A673 (cell line): ENCODE results near the gene CYP2J2. TPM values are rescaled to one million over a fixed set of nuclear protein-coding genes. Genes with fewer than 3 reads are reported as not detected.
A peak's percentile ranks its signal among the peaks of the same experiment; 100 is the strongest.
"Not testable (repeated sequence)": the region's sequence is repeated elsewhere in the genome, so short reads cannot be mapped to it uniquely, and the experiment has no call there.

ENCODE experiments used
- BruUV-seq: library from RNA; stranded (reverse); fragments of 400-500 nt; replicated peaks from 2 replicates; lab custom pipeline; 2021; lab: Mats Ljungman, UMichigan
- CTCF ChIA-PET: fragments of 300-600 bp; sonication (Branson Sonifier 250); formaldehyde crosslinking; loops from one replicate; lab custom pipeline; 2022; ENCODE audit warnings: antibody characterized with exemption; lab: Charles Lee
- POLR2A ChIA-PET: fragments of 300-600 bp; sonication (Branson Sonifier 250); formaldehyde crosslinking; loops from one replicate; lab custom pipeline; 2022; ENCODE audit warnings: antibody characterized with exemption; ENCODE audit not compliant: low non-redundant PET; lab: Charles Lee
- DNase-seq: peaks from one replicate; pipeline ENCODE4 v3.0.0-alpha.2; 2015; ENCODE audit warnings: low spot score
- H3K27ac ChIP-seq: fragments of 200-600 bp; sonication (generic); 2 replicates; pipeline ENCODE4 v1.5.1; 2016; ENCODE audit warnings: mixed run types, low read depth, mild to moderate bottlenecking, mixed read lengths, antibody characterized with exemption, low read length; ENCODE audit not compliant: poor library complexity, severe bottlenecking
- H3K27me3 ChIP-seq: fragments of 200-600 bp; sonication (generic); replicated peaks from 2 replicates; pipeline ENCODE4 v1.6.1; 2017; ENCODE audit warnings: mixed run types, low read depth, mild to moderate bottlenecking, mixed read lengths, antibody characterized with exemption, low read length; ENCODE audit not compliant: insufficient read depth, poor library complexity
- H3K36me3 ChIP-seq: fragments of 200-600 bp; sonication (generic); 2 replicates; pipeline ENCODE4 v1.6.1; 2016; ENCODE audit warnings: mixed run types, mild to moderate bottlenecking, mixed read lengths, antibody characterized with exemption, low read length; ENCODE audit not compliant: insufficient read depth, poor library complexity, severe bottlenecking
- H3K4me1 ChIP-seq: fragments of 200-600 bp; sonication (generic); 2 replicates; pipeline ENCODE4 v1.6.1; 2017; ENCODE audit warnings: mixed run types, mild to moderate bottlenecking, mixed read lengths, antibody characterized with exemption, low read length; ENCODE audit not compliant: insufficient read depth, poor library complexity, severe bottlenecking
- H3K4me3 ChIP-seq: fragments of 200-600 bp; sonication (generic); 2 replicates; pipeline ENCODE4 v1.5.1; 2016; ENCODE audit warnings: low read depth, mixed run types, mild to moderate bottlenecking, mixed read lengths, low read length; ENCODE audit not compliant: poor library complexity, severe bottlenecking
- H3K9me3 ChIP-seq: fragments of 200-600 bp; sonication (generic); 2 replicates; pipeline ENCODE4 v1.6.1; 2016; ENCODE audit warnings: mixed run types, low read depth, mild to moderate bottlenecking, mixed read lengths, antibody characterized with exemption, low read length; ENCODE audit not compliant: poor library complexity, severe bottlenecking
- EZH2 ChIP-seq: fragments of 200-600 bp; sonication (generic); IDR thresholded peaks from 2 replicates; pipeline ENCODE4 v1.6.1; 2017; ENCODE audit warnings: borderline replicate concordance, low read depth, mild to moderate bottlenecking, mixed read lengths, antibody characterized with exemption, low read length; ENCODE audit not compliant: poor library complexity, severe bottlenecking
- intact Hi-C: fragments of 100-400 bp; cut with micrococcal nuclease; formaldehyde crosslinking; loops from one replicate; pipeline ENCODE4 v1.10.0; 2022; ENCODE audit not compliant: unreplicated experiment
- total RNA-seq: library from RNA; stranded (reverse); gene quantifications from 2 replicates; pipeline ENCODE4 v1.2.3, GENCODE V29; 2021
- TF ChIP-seq, protein P1 (sequence below): fragments of 300-800, 200-600 bp; sonication (generic); conservative IDR thresholded peaks from 2 replicates; pipeline ENCODE4 v1.5.1; 2017; ENCODE audit warnings: low read depth, mild to moderate bottlenecking, antibody characterized with exemption, low read length, moderate library complexity, mixed read lengths

Gene CYP2J2
- total RNA-seq, 1 experiment from 2014 or later, result 1.9 TPM

DNA sequence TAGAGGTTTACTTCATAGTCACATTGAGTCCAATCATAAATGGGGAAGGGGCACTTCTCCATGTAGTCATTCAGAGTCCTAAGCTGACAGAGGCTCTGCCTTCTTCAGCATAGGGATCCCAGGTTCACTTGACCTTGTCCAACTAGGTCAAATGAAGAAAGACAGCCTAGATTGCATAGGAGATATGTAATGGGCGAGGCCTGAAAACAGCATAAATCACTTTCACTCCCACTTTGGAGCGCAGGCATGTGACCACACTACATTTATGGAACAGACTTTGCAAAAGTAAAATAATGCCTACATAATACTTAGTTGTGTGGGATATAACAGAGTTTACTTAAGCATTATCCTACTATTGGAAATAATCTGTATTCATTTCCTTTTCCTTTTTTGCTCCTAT, 60.1 kb downstream of the CYP2J2 start:
- Histone ChIP-seq H3K4me1 (peaks cover 29% of the 10 kb centered on the region), H3K27me3 (no peaks in the 10 kb centered on the region), H3K27ac (peak overlapping the region; percentile 11), H3K4me3 (no peak overlapping the region), H3K9me3 (no peaks in the 10 kb centered on the region), H3K36me3 (peaks cover 100% of the 10 kb centered on the region)
- ChIA-PET CTCF (no interaction called here), POLR2A (no interaction called here)
- BruUV-seq, result no TSS peak
- TF ChIP-seq, protein P1, sequence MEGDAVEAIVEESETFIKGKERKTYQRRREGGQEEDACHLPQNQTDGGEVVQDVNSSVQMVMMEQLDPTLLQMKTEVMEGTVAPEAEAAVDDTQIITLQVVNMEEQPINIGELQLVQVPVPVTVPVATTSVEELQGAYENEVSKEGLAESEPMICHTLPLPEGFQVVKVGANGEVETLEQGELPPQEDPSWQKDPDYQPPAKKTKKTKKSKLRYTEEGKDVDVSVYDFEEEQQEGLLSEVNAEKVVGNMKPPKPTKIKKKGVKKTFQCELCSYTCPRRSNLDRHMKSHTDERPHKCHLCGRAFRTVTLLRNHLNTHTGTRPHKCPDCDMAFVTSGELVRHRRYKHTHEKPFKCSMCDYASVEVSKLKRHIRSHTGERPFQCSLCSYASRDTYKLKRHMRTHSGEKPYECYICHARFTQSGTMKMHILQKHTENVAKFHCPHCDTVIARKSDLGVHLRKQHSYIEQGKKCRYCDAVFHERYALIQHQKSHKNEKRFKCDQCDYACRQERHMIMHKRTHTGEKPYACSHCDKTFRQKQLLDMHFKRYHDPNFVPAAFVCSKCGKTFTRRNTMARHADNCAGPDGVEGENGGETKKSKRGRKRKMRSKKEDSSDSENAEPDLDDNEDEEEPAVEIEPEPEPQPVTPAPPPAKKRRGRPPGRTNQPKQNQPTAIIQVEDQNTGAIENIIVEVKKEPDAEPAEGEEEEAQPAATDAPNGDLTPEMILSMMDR, result no peak
- no peak for TF ChIP-seq EZH2
- no peak for DNase-seq
- intact Hi-C loops, result no loop called here

DNA sequence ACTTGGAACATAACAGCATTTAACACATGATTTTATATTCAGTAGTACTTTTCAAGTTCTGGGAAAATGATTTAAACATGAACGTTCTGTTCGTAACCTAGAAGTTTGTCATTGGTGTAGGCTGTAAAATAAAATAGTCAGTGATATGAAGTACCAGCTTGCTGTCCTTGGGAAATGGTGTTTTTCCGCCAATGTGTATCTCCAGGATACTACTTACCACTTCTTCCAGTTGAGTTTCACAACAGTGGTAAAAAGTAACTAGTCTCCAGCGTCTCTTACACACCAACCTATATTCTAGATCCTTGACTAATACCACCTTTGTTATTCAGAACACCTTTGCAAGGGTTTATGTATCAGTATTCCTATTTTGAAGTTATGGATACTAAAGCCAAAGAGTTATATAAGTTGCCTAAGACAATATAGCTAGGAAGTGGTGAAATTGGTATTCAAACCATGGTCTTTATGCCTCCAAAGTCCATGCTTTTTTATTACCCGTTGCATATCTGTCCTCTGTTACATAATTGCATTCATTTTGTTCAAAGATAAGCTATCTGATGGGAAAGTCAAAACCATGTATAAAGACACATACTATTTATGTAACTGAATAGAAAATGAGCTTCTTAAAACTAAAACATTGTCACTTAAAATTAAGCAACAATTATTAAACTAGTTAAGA, 68.8 kb downstream of the CYP2J2 start:
- TF ChIP-seq, protein P1, result no peak
- no peak for TF ChIP-seq EZH2
- H3K4me1 ChIP-seq, result peaks cover 56% of the 10 kb centered on the region
- ChIA-PET CTCF (interaction anchor here (0.5 kb wide), 1 partner anchor 57 kb away, joined by 3 read pairs; no protein-coding TSS in a partner anchor), POLR2A (no interaction called here)
- H3K27ac ChIP-seq, result peak overlapping the region; percentile 71
- intact Hi-C loops, result no loop called here
- DNase-seq, result no peak
- H3K9me3 ChIP-seq, result peaks cover 13% of the 10 kb centered on the region
- H3K4me3 ChIP-seq, result peak overlapping the region; percentile 23
- no TSS peak for BruUV-seq
- H3K27me3 ChIP-seq, result no peaks in the 10 kb centered on the region
- peaks cover 96% of the 10 kb centered on the region for H3K36me3 ChIP-seq

DNA sequence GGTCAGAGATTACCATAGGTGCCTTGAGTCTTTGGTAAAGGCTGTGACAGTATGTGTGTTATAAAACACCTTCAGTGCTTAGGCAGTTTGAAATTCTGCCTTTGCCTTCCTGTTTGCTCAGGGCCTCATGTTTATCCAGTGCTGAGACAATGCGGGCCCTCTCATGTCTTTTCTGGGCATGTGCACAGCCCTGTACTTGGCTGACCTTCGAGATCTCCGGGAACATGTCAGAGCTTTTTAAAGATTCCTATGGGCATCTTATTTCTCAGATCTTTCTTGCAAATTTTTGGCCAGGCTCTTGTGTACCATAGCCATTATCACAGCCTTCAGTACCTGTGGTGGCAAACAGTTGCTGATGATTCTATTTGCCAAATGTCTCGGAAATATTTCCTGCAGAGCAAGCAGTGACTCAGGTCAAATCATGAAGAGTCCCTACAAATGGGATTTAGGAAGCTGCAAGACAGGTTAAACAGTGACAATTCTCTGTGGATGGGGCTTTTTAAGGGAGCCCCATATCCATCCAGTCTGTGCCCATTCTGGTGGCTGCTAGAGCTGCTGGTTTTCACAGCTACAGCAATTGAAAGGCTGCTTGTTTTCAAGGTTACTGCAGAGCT, 69.7 kb downstream of the CYP2J2 start:
- TF ChIP-seq, protein P1, result no peak
- no peak for TF ChIP-seq EZH2
- intact Hi-C loops, result no loop called here
- Histone ChIP-seq H3K4me3 (peak overlapping the region; percentile 23), H3K27ac (peak overlapping the region; percentile 71), H3K27me3 (no peaks in the 10 kb centered on the region), H3K4me1 (peaks cover 49% of the 10 kb centered on the region), H3K9me3 (peaks cover 13% of the 10 kb centered on the region), H3K36me3 (peaks cover 95% of the 10 kb centered on the region)
- no TSS peak for BruUV-seq
- DNase-seq, result no peak
- POLR2A ChIA-PET, result no interaction called here
- CTCF ChIA-PET, result no interaction called here

DNA sequence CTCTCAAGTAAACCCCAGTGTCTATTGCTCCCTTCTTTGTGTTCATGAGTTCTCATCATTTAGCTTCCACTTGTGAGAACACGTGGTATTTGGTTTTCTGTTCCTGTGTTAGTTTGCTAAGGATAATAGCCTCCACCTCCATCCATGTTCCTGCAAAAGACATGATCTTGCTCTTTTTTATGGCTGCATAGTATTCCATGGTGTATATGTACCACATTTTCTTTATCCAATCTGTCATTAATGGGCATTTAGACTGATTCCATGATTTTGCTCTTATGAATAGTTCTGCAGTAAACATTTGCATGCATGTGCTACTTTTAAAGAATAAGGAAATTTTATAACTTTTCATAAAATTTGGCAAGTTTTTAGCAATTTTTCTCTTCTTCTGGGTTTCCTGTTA, 71.3 kb downstream of the CYP2J2 start:
- BruUV-seq, intact Hi-C loops, DNase-seq, H3K27me3 ChIP-seq, CTCF ChIA-PET: not testable (repeated sequence)
- Histone ChIP-seq H3K9me3 (peaks cover 13% of the 10 kb centered on the region), H3K27ac (peak overlapping the region; percentile 70), H3K4me1 (peaks cover 43% of the 10 kb centered on the region), H3K4me3 (peak overlapping the region; percentile 33), H3K36me3 (peaks cover 95% of the 10 kb centered on the region)
- POLR2A ChIA-PET, result interaction anchor here (0.5 to 0.6 kb wide), 2 partner anchors 93 to 1254 kb away, joined by 3 read pairs; no protein-coding TSS in a partner anchor
